Stimulated activated CD8-positive, alpha-beta memory T cell treated with anti-CD3 and anti-CD28 coated beads, Interleukin-15, amount 100 ng/mL, for 1 hour (primary cell): ENCODE results near the gene SLC38A6.

Experiments
- DNase-seq: peaks from one replicate; pipeline ENCODE4 v3.0.0-alpha.2; 2020; ENCODE audit warnings: low read depth

Gene SLC38A6

GRCh38 chr14:60980811-60981632 is at the start of gene SLC38A6, which contains the start of gene TRMT5:
Gene SLC38A6 (plus strand): TSS chr14:60981245. CDS start chr14:60981278, 33 bp downstream.
Gene TRMT5 (minus strand): TSS chr14:60981079. CDS start chr14:60980973, 106 bp downstream.
- DNase-seq = peak; percentile 86

GRCh38 chr14:60933920-60934655 is 47.0 kb upstream of the SLC38A6 start:
- no peak for DNase-seq

DNA sequence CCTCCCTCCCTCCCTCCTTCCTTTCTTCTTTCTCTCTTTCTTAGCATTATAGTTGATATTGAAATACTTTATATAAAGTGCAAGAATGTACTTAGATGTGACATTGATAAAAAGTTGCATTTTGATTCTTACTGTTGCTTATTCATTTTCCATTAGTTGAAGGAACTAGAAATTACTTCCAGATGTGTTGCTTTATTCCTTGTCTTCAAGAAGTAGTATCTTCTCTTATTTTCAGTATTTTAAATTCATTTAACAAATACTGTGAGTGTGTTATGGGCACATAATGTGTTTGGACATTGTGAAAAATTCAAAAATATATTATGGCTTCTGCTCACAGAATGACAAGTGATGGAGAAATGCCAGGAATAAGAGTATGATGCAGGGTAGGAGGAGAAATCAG is 45.7 kb upstream of the SLC38A6 start:
- DNase-seq = no peak

DNA sequence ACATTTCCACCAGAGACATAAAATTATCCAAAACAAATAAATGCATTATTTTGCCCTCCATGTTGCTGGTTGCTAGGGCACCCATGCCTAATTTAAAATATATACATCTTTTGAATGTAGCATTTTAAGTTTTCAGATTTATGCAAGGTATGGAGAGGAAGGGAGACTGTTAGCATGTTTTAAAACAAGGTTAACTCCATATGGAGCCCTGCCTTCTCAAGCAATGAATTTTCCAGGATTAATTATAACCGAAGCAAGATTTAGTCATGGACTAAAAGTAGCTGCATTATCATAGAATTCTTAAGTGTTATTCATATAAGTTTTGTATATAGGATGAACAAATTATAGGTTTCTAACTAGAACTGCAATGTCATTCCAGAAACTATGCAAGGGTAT is 37.4 kb upstream of the SLC38A6 start:
- DNase-seq = no peak

DNA sequence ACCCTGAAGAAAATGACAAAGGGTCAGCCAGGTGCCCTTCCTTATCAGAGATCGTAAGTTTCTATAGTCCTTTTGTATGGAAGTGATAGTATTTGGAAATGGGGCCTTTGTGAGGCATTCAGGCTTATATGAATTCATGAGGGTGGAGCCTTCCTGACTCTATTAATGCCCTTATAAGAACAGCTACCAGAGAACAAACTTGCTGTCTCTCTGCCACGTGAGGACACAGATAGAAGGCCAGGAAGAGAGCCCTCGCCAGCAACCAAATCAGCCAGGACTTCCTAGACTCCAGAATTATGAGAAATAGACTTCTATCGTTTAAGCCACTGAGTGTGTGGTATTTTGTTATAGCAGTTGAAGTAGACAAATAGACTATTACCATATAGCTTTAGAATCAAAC is 36.8 kb upstream of the SLC38A6 start:
- no peak for DNase-seq

DNA sequence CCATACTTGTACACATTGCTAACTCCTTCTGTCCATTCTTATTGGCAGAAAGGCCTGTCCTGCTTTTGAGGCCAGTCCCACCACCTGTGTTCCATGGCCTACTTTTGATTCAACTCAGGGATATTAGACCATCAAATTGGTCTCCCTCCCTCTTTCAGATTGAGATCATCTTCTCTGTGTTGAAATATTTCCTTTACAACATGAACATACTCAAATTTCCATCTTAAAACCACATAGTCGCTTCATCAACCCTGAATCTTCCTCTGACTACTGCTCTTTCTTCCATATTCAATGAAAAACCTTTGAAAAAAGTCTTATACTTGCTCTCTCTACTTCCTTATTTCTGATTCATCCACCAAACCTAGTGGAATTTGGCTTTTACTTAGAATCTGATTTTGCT is 35.1 kb upstream of the SLC38A6 start:
- DNase-seq = no peak

GRCh38 chr14:60946773-60947172 is 34.3 kb upstream of the SLC38A6 start:
- no peak for DNase-seq

- no peak for DNase-seq
These were observed 29.1 kb upstream of the SLC38A6 start for GRCh38 chr14:60951776-60952435.

- no peak for DNase-seq
These were observed 24.8 kb upstream of the SLC38A6 start for GRCh38 chr14:60956202-60956601.

DNA sequence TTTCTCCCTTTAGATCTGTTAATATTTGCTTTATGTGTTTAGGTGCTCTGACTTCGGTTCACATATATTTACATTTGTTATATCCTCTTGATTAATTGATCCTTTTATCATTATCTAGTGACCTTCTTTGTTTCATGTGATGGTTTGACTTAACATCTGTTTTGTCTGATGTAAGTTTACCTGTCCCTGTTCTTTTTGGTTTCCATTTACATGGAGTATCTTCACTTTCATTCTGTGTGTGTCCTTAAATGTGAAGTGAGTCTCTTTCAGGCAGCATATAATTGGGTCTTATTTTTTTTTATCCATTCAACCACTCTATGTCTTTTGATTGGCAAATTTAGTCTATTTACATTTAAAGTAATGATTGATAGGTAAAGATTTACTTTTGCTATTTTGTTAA is 24.4 kb upstream of the SLC38A6 start:
- no peak for DNase-seq

DNA sequence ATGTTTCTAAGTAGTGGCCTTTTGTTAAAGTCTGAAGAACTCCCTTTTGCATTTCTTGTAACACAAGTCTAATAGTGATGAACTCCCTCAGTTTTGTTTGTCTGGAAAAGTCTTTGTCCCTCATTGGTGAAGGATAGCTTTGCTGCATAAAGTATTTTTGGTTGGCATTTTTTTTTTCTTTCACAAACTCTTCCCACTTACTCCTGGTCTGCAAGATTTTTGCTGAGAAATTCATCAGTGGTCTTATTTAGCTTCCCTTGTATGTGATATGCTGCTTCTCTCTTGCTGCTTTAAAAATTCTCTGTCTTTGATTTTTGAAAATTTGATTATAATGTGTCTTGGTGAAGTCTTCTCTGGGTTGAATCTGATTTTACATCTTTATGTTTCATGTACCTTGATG is 22.9 kb upstream of the SLC38A6 start:
- no peak for DNase-seq

GRCh38 chr14:60963761-60964160 is 17.3 kb upstream of the SLC38A6 start:
- no peak for DNase-seq

DNA sequence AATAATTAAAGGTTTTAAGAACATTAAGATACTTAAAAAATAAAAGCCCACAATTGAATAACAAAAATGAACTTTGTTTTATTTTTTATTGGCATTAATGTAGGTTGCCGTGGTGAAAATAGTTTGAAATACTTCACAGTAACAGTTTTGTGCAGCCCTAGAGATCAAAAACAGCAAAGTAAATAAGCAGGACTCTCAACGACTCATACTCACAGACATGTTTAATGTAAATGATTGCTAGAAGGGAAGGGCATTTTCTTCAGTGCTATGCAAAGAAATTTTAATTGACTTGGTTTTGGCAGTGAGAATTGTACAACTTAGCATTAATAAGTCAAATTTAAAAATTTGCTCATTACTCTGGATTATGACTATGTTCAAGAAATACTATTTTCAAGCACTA is 16.1 kb upstream of the SLC38A6 start:
- no peak for DNase-seq

- DNase-seq = no peak
These were observed 15.6 kb upstream of the SLC38A6 start for GRCh38 chr14:60965402-60965801.

DNA sequence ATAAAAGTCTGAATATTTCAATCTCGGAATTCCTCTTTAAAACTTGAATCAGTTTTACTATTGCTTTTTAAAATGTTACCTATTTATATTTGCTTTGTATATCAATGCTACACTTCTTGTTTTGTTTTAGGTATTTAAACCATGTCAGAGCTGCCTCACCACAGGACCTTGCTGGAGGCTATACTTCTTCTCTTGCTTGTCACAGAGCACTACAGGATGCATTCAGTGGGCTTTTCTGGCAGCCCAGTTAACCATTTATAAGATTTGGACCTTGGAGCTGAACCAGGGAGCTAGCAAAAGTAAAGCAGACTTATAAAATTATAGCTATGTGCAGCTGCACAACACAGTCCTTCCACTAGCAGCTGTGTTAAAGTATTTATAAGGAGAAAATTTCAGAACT is 12.9 kb upstream of the SLC38A6 start:
- no peak for DNase-seq

DNA sequence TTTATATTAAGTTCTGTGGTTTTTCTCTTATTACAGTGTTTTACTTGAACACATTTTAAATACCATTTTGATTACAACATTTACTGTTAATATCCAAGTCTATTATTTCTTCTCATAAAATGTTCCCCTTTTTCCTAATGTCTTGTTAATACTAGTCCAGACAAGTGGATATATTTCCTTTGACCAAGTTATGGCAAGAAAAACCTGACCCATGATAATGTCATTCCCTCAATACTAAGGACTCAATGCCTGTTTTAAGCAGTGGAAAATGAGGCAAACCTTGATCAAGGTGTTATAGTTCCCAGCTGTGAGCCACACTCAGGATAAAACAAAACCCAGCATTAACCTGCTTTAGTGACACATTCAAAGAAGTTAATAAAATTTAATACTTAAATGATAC is 12.4 kb upstream of the SLC38A6 start:
- no peak for DNase-seq

- no peak for DNase-seq
These were observed 10.9 kb upstream of the SLC38A6 start for GRCh38 chr14:60970146-60970545.

- no peak for DNase-seq
These were observed 9.8 kb upstream of the SLC38A6 start for GRCh38 chr14:60971271-60971670.

GRCh38 chr14:60972295-60972694 is 8.8 kb upstream of the SLC38A6 start:
- no peak for DNase-seq

GRCh38 chr14:60973070-60973469 is 8.0 kb upstream of the SLC38A6 start:
- DNase-seq = no peak

DNA sequence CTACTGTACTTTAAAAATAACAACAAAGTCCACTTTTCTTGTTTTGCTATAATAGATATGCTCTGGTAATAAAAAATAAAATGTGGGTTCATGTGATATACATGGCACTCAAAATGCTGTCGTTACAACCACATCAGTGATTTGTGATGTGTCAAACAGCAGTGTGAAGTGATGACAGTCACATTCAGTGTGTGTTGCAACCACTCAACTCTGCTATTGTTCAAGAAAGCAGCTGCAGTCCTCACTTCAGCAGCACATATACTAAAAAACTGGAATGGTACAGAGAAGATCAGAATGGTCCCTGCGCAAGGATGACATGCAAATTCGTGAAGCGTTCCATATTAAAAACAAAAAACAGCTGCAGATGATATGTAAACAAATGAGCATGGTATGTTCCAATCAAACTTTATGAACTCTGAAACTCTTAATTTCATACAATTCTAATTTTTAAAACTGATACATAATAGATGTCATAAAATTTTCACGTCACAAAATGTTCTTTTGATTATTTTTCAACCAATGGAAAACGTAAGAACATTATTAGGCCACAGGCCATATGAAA is 6.9 kb upstream of the SLC38A6 start:
- no peak for DNase-seq

GRCh38 chr14:60975551-60975950 is 5.5 kb upstream of the SLC38A6 start:
- DNase-seq = no peak

- no peak for DNase-seq
These were observed 3.2 kb upstream of the SLC38A6 start for GRCh38 chr14:60977847-60978246.
